Ishikawa (cell line): Measurements from ENCODE around the gene MAMSTR.

Source experiments
- CREB1 ChIP-seq: IDR thresholded peaks from 2 replicates; pipeline ENCODE4 v1.6.1; 2012; ENCODE audit warnings: low read depth
- EGR1 ChIP-seq: IDR thresholded peaks from 2 replicates; pipeline ENCODE4 v1.6.1; 2012
- EP300 ChIP-seq: IDR thresholded peaks from 2 replicates; pipeline ENCODE4 v1.6.1; 2012; ENCODE audit warnings: borderline replicate concordance
- RAD21 ChIP-seq: IDR thresholded peaks from 2 replicates; pipeline ENCODE4 v1.6.1; 2012; ENCODE audit warnings: low read depth
- TAF1 ChIP-seq: IDR thresholded peaks from 2 replicates; pipeline ENCODE4 v1.6.1; 2012; ENCODE audit warnings: low read depth, mild to moderate bottlenecking
- TCF12 ChIP-seq: IDR thresholded peaks from 2 replicates; pipeline ENCODE4 v1.6.1; 2012; ENCODE audit warnings: low read depth
- YY1 ChIP-seq: IDR thresholded peaks from 2 replicates; pipeline ENCODE4 v1.6.1; 2012; ENCODE audit warnings: low read depth
- ZBTB7A ChIP-seq: IDR thresholded peaks from 2 replicates; pipeline ENCODE4 v1.6.1; 2012; ENCODE audit warnings: low read depth
- TF ChIP-seq, protein P1 (sequence below): IDR thresholded peaks from 2 replicates; pipeline ENCODE4 v1.6.1; 2012
- TF ChIP-seq, protein P2 (sequence below): IDR thresholded peaks from 2 replicates; pipeline ENCODE4 v1.6.1; 2012; ENCODE audit warnings: low read depth, mild to moderate bottlenecking
- TF ChIP-seq, protein P3 (sequence below): IDR thresholded peaks from 2 replicates; pipeline ENCODE4 v1.6.1; 2012

- TF ChIP-seq CREB1 = no peak
- TF ChIP-seq EP300 = no peak
- TF ChIP-seq, protein P1, sequence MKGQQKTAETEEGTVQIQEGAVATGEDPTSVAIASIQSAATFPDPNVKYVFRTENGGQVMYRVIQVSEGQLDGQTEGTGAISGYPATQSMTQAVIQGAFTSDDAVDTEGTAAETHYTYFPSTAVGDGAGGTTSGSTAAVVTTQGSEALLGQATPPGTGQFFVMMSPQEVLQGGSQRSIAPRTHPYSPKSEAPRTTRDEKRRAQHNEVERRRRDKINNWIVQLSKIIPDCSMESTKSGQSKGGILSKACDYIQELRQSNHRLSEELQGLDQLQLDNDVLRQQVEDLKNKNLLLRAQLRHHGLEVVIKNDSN = no peak
- TF ChIP-seq ZBTB7A = no peak
- TF ChIP-seq, protein P2, sequence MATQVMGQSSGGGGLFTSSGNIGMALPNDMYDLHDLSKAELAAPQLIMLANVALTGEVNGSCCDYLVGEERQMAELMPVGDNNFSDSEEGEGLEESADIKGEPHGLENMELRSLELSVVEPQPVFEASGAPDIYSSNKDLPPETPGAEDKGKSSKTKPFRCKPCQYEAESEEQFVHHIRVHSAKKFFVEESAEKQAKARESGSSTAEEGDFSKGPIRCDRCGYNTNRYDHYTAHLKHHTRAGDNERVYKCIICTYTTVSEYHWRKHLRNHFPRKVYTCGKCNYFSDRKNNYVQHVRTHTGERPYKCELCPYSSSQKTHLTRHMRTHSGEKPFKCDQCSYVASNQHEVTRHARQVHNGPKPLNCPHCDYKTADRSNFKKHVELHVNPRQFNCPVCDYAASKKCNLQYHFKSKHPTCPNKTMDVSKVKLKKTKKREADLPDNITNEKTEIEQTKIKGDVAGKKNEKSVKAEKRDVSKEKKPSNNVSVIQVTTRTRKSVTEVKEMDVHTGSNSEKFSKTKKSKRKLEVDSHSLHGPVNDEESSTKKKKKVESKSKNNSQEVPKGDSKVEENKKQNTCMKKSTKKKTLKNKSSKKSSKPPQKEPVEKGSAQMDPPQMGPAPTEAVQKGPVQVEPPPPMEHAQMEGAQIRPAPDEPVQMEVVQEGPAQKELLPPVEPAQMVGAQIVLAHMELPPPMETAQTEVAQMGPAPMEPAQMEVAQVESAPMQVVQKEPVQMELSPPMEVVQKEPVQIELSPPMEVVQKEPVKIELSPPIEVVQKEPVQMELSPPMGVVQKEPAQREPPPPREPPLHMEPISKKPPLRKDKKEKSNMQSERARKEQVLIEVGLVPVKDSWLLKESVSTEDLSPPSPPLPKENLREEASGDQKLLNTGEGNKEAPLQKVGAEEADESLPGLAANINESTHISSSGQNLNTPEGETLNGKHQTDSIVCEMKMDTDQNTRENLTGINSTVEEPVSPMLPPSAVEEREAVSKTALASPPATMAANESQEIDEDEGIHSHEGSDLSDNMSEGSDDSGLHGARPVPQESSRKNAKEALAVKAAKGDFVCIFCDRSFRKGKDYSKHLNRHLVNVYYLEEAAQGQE = no peak
- TF ChIP-seq EGR1 = no peak
- TF ChIP-seq TAF1 = no peak
- no peak for TF ChIP-seq RAD21
- TF ChIP-seq, protein P3, sequence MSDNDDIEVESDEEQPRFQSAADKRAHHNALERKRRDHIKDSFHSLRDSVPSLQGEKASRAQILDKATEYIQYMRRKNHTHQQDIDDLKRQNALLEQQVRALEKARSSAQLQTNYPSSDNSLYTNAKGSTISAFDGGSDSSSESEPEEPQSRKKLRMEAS = no peak
- TF ChIP-seq TCF12 = no peak
- TF ChIP-seq YY1 = no peak
These were observed 16.2 kb downstream of the MAMSTR start for GRCh38 chr19:48703316-48703715.
